Activated CD8-positive, alpha-beta memory T cell treated with anti-CD3 and anti-CD28 coated beads for 24 hours (primary cell): ENCODE data around the gene FXN.
"Not testable (repeated sequence)": the region's sequence is repeated elsewhere in the genome, so short reads cannot be mapped to it uniquely, and the experiment has no call there.

ENCODE experiments used
- DNase-seq: peaks from one replicate; pipeline ENCODE4 v3.0.0-alpha.2; 2020

FXN gene

GRCh38 chr9:69027355-69028097, 8.0 kb upstream of the FXN start:
- DNase-seq = no peak

GRCh38 chr9:69028754-69029153, 6.8 kb upstream of the FXN start:
- no peak for DNase-seq

DNA sequence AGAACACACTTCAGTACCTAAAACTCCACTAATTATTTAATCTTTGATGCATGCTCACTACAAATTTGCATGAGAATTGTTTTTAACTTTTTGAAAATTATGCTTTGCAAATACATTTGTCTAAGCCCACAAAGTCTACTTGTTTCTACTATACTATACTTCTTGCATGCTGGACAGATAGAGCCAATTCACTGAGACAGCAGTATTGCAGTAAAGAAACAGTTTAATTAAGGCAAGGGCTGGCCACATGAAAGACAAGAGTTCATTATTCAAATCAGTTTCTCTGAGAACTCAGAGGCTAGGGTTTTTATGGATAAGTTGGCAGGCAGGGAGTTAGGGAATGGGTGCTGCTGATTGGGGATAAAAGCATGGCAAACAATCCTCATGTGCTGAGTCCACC, 6.0 kb upstream of the FXN start:
- no peak for DNase-seq

DNA sequence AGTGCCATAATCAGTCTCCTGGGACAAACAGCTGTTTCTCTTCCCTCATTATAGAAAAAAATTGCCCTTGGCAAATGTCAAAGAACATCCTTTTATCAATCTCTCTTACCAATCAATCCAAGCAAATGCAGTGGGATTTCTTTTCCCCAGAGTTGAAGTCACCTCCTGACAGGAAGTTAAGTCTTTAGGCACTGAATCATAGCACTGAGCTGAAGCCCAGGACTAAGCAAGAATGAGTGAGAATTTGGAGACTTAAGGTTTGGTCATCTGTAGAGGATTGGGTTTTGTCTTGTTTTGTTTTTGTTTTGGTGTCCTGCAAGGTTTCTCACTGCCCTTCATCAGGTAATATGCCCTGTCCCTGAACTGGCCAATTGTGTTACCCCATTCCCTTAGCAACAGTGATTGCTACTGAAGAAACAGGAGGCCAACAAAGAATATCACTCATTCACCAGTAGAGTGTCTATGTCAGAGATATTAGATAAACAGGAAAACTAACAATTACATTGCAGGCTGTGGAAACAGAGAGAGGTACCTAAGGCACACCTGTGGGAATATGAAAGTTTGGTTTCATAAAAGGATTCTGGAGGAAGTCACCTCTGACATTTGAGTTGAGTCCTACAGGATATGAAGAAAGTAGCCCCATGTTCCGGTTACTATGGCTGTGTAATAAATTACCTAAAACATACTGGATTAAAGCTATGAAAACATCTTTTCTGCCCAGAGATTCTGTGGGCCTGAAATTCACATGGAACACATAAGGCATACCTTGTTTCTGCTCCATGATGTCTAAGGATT, 4.5 kb upstream of the FXN start:
- DNase-seq = no peak

DNA sequence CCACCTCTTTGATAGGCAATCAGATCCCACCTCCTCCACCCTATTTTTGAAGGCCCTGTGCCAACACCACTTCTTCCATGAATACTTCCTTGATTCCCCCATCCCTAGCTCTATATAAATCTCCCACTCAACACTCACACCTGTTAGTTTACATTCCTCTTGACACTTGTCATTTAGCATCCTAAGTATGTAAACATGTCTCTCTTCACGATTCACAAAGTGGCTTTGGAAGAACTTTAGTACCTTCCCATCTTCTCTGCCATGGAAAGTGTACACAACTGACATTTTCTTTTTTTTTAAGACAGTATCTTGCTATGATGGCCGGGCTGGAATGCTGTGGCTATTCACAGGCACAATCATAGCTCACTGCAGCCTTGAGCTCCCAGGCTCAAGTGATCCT, 1.5 kb upstream of the FXN start:
- DNase-seq = no peak

DNA sequence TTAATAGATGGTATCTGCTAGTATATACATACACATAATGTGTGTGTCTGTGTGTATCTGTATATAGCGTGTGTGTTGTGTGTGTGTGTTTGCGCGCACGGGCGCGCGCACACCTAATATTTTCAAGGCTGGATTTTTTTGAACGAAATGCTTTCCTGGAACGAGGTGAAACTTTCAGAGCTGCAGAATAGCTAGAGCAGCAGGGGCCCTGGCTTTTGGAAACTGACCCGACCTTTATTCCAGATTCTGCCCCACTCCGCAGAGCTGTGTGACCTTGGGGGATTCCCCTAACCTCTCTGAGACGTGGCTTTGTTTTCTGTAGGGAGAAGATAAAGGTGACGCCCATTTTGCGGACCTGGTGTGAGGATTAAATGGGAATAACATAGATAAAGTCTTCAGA, 757 bp downstream of the FXN start:
- peak; percentile 66 for DNase-seq

- DNase-seq = no peak
Observed at GRCh38 chr9:69036799-69037198, 1.2 kb downstream of the FXN start.

DNA sequence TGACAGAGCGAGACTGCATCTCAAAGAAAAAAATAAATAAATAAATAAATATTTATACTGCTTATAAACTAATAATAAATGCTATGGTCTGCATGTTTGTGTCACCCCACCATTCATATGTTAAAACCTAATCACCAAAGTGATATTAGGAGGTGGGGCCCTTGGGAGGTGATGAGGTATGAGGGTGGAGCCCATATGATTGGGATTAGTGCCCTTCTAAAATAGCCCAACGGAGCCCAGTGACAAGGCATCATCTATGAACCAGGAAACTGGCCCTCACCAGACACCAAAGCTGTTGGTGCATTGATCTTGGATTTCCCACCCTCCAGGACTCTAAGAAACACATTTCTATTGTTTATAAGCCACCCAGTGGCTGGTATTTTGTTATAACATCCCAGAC, 5.1 kb downstream of the FXN start:
- no peak for DNase-seq

DNA sequence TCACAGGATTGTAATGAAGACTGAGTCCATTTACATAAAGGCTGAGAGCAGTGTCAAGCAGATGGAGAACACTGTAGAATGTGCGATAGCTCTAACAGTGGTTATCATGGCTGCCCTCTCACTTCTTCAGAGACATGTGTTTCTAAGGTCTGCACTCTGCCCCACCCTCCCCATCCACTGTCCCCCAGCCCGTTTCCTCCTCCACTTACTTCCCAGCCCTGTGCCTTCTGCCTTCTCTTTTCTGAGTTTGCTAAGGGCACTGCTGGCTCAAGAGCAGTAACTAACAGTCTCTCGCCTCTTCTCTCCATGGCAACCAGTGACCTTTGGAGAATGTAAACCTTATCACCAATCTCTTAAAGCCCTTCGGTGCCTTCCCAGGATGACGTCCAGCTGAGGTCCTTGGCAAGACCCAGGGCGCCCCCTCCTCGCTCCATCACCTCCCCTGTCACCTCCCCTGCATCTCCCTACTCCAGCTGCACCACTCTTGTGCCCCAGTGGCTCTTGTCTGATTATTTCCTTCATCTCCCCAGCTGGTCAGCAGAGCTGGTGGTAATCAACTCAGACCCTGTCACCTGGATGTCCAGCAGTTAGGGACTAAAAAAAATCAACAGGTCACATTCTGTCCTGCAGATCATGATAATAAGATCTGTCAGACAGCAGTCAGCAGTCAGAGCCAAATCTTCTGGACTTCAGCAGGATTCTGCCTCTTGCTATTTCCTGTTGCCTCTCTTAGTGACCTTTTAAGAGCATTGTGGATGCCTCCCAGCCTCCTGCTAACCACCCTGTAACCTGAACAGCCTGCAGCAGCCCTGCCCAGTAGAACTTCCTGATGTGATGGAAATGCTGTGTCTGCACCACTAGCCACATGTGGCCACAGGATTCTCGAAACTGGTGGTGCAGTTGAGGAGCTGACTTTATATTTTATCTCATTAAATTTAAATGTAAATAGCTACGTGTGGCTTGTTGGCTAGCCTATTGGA, 9.0 kb downstream of the FXN start:
- DNase-seq = no peak

- DNase-seq = no peak
Observed at GRCh38 chr9:69045821-69046220, 10.3 kb downstream of the FXN start.

GRCh38 chr9:69046723-69047122, 11.2 kb downstream of the FXN start:
- DNase-seq = no peak

- no peak for DNase-seq
Observed at GRCh38 chr9:69047371-69047770, 11.8 kb downstream of the FXN start.

DNA sequence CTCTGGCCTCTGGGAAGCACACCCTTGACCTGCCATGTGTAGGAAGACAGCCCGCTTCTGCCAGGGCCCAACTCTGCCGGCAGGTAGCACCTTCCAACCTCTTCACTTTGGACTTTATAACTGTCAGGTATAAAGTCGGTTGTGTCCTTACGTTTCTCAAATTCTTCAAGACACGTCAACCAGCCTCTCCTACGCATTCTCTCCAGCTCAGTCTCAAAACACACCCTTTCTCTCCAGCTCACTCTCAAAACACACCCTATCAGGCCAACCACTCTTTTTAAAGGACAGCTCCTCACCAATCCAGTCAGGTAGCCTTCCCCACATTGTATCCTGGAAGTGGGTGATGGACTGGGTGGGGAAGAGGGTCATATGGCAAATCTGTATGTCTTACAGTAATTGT, 13.5 kb downstream of the FXN start:
- no peak for DNase-seq

- DNase-seq = not testable (repeated sequence)
Observed at GRCh38 chr9:69050936-69051335, 15.4 kb downstream of the FXN start.

GRCh38 chr9:69054989-69055388, 19.4 kb downstream of the FXN start:
- no peak for DNase-seq

- no peak for DNase-seq
Observed at GRCh38 chr9:69056191-69056815, 20.8 kb downstream of the FXN start.

- DNase-seq = no peak
Observed at GRCh38 chr9:69058101-69058500, 22.5 kb downstream of the FXN start.

- no peak for DNase-seq
Observed at GRCh38 chr9:69060766-69061165, 25.2 kb downstream of the FXN start.

DNA sequence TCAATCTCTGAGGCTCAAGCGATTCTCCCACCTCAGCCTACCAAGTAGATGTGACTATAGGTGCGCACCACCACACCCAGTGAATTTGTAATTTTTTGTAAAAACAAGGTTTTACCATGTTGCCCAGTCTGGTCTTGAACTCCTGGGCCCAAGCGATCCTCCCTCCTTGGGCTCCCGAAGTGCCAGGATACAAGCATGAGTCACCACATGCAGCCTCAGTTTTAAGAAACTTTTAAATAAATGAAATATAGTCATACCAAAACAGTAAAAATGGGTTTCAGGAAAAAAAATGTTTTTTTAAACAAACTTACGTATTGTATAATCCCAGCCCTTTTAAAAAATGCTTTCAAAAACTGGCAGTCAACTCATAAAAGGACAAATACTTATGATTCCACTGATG, 26.6 kb downstream of the FXN start:
- DNase-seq = no peak

DNA sequence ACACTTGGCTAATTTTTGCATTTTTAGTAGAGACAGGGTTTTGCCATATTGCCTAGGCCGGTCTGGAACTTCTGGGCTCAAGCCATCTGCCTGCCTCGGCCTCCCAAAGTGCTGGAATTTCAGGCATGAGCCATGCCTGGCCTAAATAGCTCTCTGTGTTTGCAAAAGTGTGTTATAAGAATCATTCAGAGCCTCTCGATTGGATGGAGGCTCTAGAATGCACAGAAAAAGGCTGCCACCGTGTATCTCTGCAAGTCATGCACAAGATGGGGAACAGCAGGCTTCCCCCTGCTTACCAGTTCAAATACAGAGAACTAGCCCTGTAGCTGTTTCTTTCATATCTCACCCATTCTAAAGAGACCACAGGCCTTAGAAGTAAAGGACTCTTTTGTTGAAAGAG, 28.3 kb downstream of the FXN start:
- no peak for DNase-seq

DNA sequence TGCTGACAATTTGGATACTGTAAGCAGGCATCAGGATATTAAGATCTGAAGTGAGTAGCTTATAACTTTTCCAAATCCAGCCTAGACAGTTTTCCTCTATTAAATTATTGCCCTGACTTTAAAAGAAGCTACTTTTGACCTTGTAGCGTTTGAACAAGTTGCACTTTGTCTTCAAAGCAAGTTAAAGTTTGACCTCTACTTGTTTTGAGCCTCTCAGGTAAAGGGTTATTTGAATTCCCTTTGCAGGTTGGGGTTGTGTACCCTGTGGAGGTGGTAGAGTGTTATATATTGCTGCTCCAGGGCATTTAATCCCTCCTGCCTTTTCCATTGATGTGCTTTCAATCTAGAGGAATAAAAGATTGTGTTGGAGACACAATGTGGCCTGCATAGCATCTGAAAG, 30.1 kb downstream of the FXN start:
- no peak for DNase-seq

DNA sequence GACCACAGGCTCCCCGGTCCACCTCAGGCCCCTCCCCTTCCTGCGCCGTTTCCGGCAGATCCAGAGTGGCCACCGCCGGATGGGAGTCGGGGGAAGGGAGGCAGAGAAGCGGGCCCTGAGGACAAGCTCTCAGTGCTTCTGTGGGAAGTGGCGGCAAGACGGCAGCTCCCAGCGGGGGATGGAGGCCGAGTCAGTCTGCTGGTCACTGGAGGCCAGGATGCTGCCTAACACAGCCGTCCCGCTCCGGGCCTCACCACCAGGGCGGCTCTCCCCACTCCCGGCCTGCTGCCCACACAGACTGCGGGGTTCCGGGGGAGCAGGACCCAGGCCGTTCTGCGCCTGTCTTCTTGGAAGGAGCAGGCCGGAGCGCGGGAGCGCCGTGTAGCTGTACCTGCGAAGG, 31.4 kb downstream of the FXN start:
- no peak for DNase-seq

DNA sequence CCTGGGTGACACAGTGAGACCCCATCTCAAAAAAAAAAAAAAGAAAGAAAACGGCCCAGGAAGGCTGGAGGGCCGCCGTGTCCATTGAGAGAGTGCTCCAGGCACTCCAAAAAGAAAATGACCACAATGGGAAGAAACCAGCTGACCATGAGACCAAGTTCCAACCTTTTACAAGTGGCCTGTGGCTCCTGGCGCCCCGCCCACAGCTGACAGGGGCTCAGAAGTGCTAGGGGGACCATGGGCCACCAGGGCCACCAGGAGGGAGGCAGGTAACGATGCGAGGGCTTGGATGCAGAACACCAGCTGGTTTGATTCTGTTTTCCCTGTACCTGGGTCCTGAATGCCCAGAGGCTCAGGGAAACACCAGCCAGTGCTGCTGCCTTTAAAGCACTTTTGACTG, 34.6 kb downstream of the FXN start:
- DNase-seq = no peak
